Stimulated activated CD4-positive, alpha-beta T cell treated with anti-CD3 and anti-CD28 coated beads, Interleukin-1b, Interleukin-23, amount 100 ng/mL, for 4 hours (primary cell): ENCODE measurements around the gene TSPAN14.

ENCODE experiments used
- DNase-seq, 2 donors: peaks; one replicate each; pipeline ENCODE4 v3.0.0-alpha.2; 2020; ENCODE audit warnings: low read depth in 2 of 2

The TSPAN14 gene

GRCh38 chr10:80487421-80487785 is 33.3 kb downstream of the TSPAN14 start:
- no peak for DNase-seq

GRCh38 chr10:80487791-80488538 is 33.9 kb downstream of the TSPAN14 start:
- DNase-seq: no peak

GRCh38 chr10:80488539-80489066 is 34.5 kb downstream of the TSPAN14 start:
- DNase-seq: no peak

- DNase-seq: no peak
Observed at GRCh38 chr10:80489371-80490112, 35.4 kb downstream of the TSPAN14 start.

GRCh38 chr10:80491251-80492102 is 37.4 kb downstream of the TSPAN14 start:
- DNase-seq: no peak

- no peak for DNase-seq
Observed at GRCh38 chr10:80492848-80493521, 38.9 kb downstream of the TSPAN14 start.

GRCh38 chr10:80493522-80494051 is 39.5 kb downstream of the TSPAN14 start:
- DNase-seq: no peak

- DNase-seq: no peak
Observed at GRCh38 chr10:80496555-80497172, 42.6 kb downstream of the TSPAN14 start.

- no peak for DNase-seq
Observed at GRCh38 chr10:80497187-80498077, 43.3 kb downstream of the TSPAN14 start.

- no peak for DNase-seq
Observed at GRCh38 chr10:80498078-80498832, 44.1 kb downstream of the TSPAN14 start.

GRCh38 chr10:80498833-80499741 is 45.0 kb downstream of the TSPAN14 start:
- DNase-seq: peak in 1 of 2 donors; percentile 47

- peak in 1 of 2 donors; percentile 26 for DNase-seq
Observed at GRCh38 chr10:80500572-80501380, 46.7 kb downstream of the TSPAN14 start.

GRCh38 chr10:80501381-80501912 is 47.3 kb downstream of the TSPAN14 start:
- DNase-seq: no peak

- no peak for DNase-seq
Observed at GRCh38 chr10:80501913-80502521, 47.9 kb downstream of the TSPAN14 start.

- no peak for DNase-seq
Observed at GRCh38 chr10:80502621-80503583, 48.8 kb downstream of the TSPAN14 start.
